MCF 10A (cell line): Measurements from ENCODE around the gene PIM3. TPM values are rescaled to one million over a fixed set of nuclear protein-coding genes. Genes with fewer than 3 reads are reported as not detected.

Experiments used
- BruUV-seq: library from RNA; stranded (reverse); fragments of 400-500 nt; replicated peaks from 2 replicates; lab custom pipeline; 2021; lab: Mats Ljungman, UMichigan
- CTCF ChIA-PET: fragments of 300-600 bp; sonication (Branson Sonifier 250); formaldehyde crosslinking; extraction: SDS; loops from one replicate; lab custom pipeline; 2021; ENCODE audit warnings: antibody characterized with exemption, inconsistent platforms; lab: Yijun Ruan, JAX
- POLR2A ChIA-PET: fragments of 300-600, 350-650 bp; sonication (Branson Sonifier 250); formaldehyde crosslinking; extraction: SDS; loops from one replicate; lab custom pipeline; 2020; ENCODE audit warnings: antibody characterized with exemption, inconsistent platforms; lab: Yijun Ruan, JAX
- DNase-seq: peaks from one replicate; pipeline ENCODE4 v3.0.0-alpha.2; 2018; ENCODE audit not compliant: unreplicated experiment
- H3K27ac Mint-ChIP-seq: one replicate; pipeline ENCODE4 v1.8.0; 2022; ENCODE audit warnings: mild to moderate bottlenecking, low read depth, mixed read lengths; ENCODE audit not compliant: unreplicated experiment
- H3K27me3 Mint-ChIP-seq: one replicate; pipeline ENCODE4 v1.8.0; 2022; ENCODE audit warnings: mixed read lengths; ENCODE audit not compliant: insufficient read depth, unreplicated experiment
- H3K36me3 Mint-ChIP-seq: one replicate; pipeline ENCODE4 v1.8.0; 2022; ENCODE audit warnings: mild to moderate bottlenecking, moderate library complexity, mixed read lengths; ENCODE audit not compliant: insufficient read depth, unreplicated experiment
- H3K4me1 Mint-ChIP-seq: one replicate; pipeline ENCODE4 v1.8.0; 2022; ENCODE audit warnings: mixed read lengths; ENCODE audit not compliant: insufficient read depth, unreplicated experiment
- H3K4me3 Mint-ChIP-seq: one replicate; pipeline ENCODE4 v1.8.0; 2022; ENCODE audit warnings: mild to moderate bottlenecking, moderate library complexity, mixed read lengths; ENCODE audit not compliant: unreplicated experiment
- H3K9me3 Mint-ChIP-seq: one replicate; pipeline ENCODE4 v1.8.0; 2022; ENCODE audit warnings: mixed read lengths; ENCODE audit not compliant: unreplicated experiment
- CTCF ChIP-seq: fragments of 200-600 bp; IDR thresholded peaks from one replicate; pipeline ENCODE4 v1.8.0; 2022; ENCODE audit warnings: antibody characterized with exemption, mild to moderate bottlenecking; ENCODE audit not compliant: unreplicated experiment
- intact Hi-C: fragments of 100-400 bp; cut with micrococcal nuclease; formaldehyde crosslinking; loops from 2 replicates; pipeline ENCODE4 v1.14.1; 2022
- total RNA-seq: library from RNA; stranded (reverse); gene quantifications from 2 replicates; pipeline ENCODE4 v1.2.3, GENCODE V29; 2022

The PIM3 gene
- total RNA-seq, 1 experiment from 2014 or later, result 56.3 TPM

- Mint-ChIP-seq H3K4me1 (peaks cover 14% of the 10 kb centered on the region), H3K9me3 (peaks cover 16% of the 10 kb centered on the region), H3K4me3 (no peak overlapping the region), H3K27me3 (peaks cover 14% of the 10 kb centered on the region), H3K36me3 (peaks cover 12% of the 10 kb centered on the region), H3K27ac (no peak overlapping the region)
- no TSS peak for BruUV-seq
- no peak for TF ChIP-seq CTCF
- intact Hi-C loops, result no loop called here
- POLR2A ChIA-PET, result no interaction called here
- CTCF ChIA-PET, result interaction anchor here (0.6 to 3.0 kb wide), 9 partner anchors 9 to 312 kb away, joined by 3 to 12 read pairs (median 3); no protein-coding TSS in a partner anchor
- DNase-seq, result no peak
Observed at GRCh38 chr22:49991907-49992533, 31.4 kb downstream of the PIM3 start.

- ChIA-PET CTCF (interaction anchor here (0.6 to 3.0 kb wide), 17 partner anchors 10 to 178 kb away, joined by 3 to 15 read pairs (median 4); no protein-coding TSS in a partner anchor), POLR2A (no interaction called here)
- TF ChIP-seq CTCF, result peak; percentile 77
- Mint-ChIP-seq H3K27me3 (peaks cover 14% of the 10 kb centered on the region), H3K4me3 (no peak overlapping the region), H3K36me3 (peaks cover 1% of the 10 kb centered on the region), H3K27ac (no peak overlapping the region), H3K4me1 (peaks cover 14% of the 10 kb centered on the region), H3K9me3 (peaks cover 16% of the 10 kb centered on the region)
- BruUV-seq, result no TSS peak
- intact Hi-C loops, result loop anchor here (1.0 kb wide), 2 partner anchors 37 to 62 kb away; no protein-coding TSS in a partner anchor
- peak; percentile 65 for DNase-seq
Observed at GRCh38 chr22:49992921-49993648, 32.5 kb downstream of the PIM3 start.

DNA sequence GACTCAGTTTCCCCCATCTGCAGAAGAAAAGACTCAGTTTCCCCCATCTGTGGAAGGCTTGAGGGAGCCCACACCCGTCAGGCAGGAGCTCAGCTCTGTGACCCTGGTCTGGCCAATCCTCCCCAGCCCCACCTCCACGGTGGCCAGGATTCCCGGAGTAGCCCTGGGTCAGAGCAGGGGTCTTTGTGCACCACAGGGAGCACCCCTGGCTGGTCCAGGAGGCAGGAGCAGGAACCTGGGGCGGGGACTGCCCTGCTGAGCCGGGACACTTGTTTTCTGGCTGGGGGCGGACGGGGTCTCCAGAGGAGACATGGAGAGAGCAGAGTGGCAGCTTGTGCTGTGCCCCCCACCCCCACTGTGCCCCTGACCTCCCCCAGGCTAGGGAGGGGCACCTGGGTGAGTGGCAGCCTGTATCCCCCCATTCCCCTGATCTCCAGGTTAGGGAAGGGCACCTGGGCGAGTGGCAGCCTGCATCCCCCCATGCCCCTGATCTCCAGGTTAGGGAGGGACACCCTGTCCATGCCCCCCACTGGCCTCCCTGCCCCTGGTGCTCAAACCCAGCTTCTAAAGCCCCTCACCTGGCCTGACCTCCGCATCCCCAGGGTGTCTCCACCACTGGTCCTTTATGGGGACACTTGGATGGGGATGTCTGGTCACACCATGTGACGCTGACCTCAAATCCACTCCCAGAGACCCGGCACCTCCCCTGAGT lies 33.2 kb downstream of the PIM3 start:
- H3K4me3 Mint-ChIP-seq, result no peak overlapping the region
- POLR2A ChIA-PET, result no interaction called here
- BruUV-seq, result no TSS peak

More for the DNA sequence above, 33.2 kb downstream of the PIM3 start:
- no peak for DNase-seq
- Mint-ChIP-seq H3K9me3 (peaks cover 16% of the 10 kb centered on the region), H3K27me3 (peaks cover 14% of the 10 kb centered on the region), H3K27ac (no peak overlapping the region), H3K4me1 (peaks cover 14% of the 10 kb centered on the region), H3K36me3 (no peaks in the 10 kb centered on the region)
- CTCF ChIA-PET, result interaction anchor here (0.6 to 3.0 kb wide), 9 partner anchors 11 to 228 kb away, joined by 3 to 15 read pairs (median 4); no protein-coding TSS in a partner anchor
- intact Hi-C loops, result loop anchor here (1.0 kb wide), 2 partner anchors 36 to 63 kb away; no protein-coding TSS in a partner anchor
- no peak for TF ChIP-seq CTCF
